EH (cell line): ENCODE data around the gene TRAPPC10.

Experiments
- DNase-seq: peaks from one replicate; pipeline ENCODE4 v3.0.0-alpha.2; 2015; ENCODE audit warnings: low read depth

The TRAPPC10 gene

DNA sequence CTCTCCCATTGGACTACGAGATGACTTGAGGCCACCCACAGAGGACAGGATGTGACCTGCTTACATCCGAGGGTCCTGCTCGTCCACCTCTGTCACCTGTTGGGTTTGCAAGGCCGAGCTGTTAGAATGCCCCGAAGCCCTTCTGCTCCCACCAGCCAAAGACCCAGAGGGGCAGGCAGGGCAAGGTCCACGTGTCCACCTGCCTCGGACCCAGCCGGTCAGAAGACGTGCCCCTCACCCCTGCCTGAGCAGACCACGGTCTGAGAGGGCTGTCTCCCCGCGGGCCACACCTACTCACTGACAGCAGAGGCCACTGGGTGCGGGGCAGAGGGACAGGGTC is 30.3 kb upstream of the TRAPPC10 start:
- DNase-seq: no peak

DNA sequence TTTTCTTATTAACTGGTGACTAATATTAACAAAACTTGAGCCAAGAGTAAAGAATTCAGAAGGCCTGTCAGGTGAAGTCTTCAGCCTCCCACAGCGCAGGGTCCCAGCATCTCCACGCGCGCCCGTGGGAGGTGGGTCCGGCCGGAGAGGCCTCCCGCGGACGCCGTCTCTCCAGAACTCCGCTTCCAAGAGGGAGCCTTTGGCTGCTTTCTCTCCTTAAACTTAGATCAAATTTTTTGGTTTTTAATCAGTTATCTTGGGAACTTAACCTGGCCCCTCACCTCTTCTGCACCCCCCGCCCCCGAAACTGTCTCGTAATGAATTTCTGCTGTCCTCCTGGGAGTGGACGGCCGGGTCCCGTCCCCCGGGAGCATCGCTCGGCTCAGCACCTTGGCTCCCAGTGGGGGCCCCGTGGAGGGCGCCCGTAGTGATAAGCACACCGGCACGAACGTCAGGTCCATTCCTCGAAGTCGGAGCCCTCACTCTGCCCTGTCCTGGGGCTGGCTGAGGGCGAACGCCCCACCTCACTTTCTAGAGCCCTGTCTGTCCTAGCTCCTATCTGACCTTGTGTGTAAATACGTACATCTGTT is 29.5 kb upstream of the TRAPPC10 start:
- no peak for DNase-seq

DNA sequence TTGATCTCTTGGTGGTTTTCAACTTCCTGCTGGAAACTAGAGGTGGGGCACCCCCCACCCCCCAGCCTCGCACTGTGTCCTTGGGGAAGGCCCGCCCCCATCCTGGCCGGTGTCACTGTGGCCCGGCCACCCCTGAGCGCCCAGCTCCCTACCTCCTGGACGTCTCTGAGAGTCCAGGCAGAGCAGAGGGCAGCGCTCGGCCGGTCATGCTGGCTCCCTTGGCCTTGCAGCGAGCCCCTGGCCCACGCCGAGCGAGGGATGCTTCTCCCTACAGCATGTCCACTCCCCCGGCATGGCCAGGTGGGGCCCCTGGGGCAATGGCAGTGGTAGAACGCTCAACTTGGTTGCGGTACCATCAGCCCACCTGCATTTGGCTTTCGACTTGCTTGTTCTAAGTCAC is 28.7 kb upstream of the TRAPPC10 start:
- no peak for DNase-seq

DNA sequence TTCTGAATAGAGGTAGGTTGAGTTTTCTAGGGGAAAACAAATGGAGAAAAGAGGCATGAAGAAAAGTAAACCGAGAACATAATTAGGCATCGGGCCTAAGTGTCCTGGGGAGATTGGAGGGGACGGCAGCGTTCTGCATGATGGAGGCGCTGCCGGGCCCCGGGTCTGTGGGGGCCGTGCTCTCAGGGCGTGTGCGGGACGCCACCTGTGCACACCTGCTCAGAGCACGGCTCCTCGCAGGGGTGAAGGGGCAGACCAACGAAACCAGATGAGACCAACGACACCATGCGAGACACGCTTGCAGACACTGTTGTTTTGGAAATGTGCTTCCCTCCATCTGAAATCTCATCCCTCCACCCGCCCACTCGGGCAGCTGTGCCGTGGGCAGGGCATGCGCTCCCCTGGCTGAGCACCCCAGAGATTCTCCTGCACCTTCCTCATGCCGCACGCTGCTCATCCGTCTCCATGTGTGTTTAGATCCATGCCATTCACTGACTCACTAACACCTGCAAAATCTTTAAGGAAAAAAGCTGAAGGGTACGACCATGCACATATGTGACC is 28.2 kb upstream of the TRAPPC10 start:
- DNase-seq: no peak

DNA sequence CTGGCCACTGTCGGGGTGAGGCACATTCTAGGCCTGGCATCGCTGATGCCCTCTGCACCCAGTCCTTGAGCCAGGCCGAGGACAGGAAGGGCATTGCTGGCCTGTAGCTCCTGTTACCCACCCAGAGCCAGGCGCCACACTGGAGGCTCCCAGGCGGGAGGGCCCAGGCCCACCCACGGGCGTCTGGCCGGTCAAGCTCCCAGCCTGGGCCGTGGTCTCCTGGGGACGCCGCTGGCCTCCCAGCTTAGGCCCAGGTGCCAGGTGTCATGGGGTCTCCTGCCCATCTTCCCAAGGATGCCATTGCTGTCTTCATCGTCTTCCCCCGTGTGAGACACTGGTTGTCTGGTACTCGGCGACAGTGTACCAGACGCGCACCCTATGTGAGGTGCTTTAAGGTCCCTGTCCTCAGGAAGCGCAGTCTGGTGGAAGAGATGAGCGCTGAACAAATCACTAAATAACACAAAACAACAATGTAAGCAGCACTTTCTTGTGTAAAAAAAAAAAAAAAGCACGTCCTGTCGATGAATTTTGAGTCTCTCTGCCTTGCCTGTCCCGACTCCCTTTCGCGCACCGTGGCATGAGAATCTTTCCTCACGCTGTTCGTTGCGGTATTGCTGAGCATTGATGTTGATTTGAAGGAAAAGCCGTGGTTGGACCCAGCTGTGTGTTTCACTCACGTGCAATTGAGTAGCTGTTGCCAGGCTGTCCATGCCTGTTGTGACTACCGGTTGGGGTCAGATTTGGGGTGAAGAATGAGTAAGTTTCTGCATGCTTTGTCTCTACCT is 27.0 kb upstream of the TRAPPC10 start:
- DNase-seq: no peak

DNA sequence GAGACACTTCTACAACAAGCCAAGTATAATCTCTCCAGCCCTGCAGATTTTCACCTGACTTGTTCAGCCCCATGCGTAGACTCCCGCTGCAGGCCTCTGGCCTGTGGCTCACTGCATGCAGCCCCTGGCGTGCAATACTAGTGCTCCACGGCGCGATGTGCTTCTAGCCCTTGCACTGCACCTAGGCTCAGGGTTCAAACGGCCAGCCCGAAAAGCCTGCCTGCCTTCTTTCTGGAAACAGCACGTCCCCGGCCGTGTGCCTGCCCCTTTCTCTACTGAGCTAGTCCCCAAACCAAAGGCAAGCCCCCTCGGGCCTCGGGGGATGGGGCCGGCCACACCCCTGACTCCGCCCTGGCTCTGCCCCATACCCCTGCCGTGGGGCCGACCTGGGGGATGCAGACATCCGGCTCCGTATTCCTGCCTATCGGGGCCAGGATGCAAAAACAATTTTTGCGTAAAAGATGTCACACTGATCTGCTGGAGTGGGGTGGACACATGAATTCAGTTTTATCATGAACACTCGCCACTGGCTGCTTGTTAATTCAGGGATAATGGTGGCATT is 26.3 kb upstream of the TRAPPC10 start:
- DNase-seq: no peak

DNA sequence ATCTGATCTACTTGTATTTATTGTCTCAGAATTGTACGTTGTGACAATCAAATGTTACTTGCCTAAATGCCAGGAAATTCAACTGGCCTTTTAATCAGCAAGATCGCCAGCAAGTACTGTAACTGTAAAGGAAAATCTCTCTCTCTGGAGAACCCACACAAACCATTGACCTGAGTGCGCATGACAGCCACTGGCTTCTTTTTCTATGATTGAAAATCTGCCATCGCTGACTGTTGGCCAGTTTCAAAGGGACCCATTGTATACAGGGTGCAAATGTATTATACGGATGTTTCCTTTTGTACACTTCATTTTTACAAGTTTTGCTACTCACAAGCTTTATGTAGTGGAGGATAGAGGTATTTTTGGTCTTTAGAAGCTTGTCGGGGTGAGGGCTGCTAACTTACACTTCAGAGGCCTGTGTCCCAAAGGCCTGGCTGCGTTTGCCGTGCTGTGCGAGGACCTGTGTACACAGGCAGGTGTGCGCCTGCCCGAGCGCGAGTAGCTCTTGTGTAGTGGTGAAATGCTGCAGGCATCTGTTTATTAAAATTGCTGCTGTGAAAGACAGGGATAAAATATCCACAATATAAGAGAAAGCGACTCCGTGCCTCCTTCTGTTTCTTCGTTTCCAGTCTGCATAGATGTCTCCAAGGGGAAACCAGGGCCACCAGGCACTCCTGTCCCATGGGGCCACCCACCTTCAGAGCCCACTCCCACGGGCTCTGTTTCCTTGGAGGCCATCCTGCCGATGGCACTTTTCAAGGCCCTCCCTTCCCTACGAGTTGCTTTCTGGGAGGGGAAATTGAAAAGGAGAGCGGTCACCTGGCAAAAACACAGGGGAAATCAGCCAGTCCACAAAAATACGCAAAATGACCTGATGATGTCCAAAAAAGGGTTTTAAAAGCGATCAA is 25.3 kb upstream of the TRAPPC10 start:
- DNase-seq: no peak

DNA sequence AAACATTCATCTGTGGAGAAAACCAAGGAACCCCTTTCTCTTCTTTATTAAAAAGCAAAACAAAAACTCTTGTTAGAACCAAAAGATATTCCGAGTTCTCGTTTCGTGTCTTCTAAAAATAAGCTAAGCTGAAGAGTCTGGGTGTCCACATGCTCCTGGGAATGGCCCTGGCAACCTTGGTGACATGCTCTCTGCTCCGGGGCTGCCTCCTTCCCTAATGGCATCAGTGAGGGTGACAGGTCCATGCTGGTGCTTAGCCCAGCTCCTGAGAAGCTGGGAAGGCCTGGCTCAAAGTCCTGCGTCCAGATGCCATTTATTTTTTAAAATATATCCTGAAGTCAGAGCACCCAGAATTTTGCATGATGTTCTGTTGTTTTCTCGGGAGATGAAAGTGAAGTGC is 24.6 kb upstream of the TRAPPC10 start:
- no peak for DNase-seq

DNA sequence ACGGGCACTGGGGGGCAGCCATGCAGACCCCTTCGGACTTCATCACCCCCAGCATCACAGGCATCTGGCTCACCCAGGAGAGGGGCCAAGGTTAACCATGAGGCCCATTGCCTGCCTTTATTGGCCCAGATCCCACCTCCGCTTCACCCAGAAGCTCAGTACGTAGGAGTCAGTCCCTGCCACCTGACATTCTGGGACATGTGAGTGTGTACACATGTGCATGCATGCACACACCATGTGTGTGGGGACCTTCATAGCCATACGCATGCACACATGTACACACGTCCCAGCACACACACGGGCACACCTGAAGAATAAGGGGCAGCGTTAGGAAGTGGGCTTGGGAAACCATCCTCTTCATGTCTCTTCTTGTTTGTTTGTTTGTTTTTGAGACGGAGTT is 24.1 kb upstream of the TRAPPC10 start:
- no peak for DNase-seq

DNA sequence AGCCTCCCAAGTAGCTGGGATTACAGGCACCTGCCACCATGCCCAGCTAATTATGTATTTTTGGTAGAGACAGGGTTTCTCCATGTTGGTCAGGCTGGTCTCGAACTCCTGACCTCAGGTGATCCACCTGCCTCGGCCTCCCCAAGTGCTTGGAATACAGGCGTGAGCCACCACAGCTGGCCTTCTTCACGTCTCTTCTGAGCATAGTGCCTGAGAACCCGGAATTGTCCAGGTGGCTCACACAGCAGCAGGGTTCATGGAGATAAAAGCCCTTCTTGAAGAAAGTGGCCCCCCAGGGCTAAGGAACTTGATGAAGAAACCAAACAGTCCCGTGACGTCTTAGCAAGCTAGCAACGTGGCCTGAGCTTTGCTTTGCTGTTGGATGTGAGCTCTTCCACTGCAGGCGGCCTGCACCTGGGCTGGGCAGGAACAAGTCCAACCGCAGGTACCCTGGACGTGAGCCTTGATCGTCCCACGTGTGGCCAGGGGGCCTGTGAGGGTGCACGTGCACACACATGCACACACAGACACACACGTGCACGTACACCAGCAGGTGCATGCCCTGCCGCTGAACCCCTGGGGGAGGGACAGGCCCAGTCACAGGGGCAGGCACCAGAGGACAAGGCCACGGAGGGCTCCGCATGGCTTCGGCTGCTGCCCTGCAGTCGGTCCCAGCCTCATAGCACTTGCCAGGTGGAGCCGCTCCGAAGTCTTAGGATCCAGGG is 23.4 kb upstream of the TRAPPC10 start:
- no peak for DNase-seq

DNA sequence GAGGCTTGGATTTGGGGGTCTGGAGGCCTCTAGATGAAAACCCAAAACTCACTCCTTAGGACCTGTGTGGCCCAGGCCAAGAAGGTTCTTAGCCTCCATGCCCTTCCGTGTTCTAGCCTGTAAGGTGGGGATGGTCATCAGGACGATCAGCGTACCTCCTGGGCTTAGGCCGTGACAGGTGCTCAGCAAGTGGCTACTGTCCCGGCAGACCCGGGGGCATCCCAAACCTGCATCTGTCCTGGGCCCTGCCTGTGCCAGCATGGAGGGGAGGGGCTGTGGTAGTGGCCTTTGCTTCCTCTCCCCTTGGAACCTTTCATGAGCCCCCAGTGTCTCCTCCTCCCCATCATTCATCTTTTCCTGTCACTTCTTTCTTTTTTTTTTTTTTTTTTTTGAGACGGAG is 22.7 kb upstream of the TRAPPC10 start:
- DNase-seq: no peak

DNA sequence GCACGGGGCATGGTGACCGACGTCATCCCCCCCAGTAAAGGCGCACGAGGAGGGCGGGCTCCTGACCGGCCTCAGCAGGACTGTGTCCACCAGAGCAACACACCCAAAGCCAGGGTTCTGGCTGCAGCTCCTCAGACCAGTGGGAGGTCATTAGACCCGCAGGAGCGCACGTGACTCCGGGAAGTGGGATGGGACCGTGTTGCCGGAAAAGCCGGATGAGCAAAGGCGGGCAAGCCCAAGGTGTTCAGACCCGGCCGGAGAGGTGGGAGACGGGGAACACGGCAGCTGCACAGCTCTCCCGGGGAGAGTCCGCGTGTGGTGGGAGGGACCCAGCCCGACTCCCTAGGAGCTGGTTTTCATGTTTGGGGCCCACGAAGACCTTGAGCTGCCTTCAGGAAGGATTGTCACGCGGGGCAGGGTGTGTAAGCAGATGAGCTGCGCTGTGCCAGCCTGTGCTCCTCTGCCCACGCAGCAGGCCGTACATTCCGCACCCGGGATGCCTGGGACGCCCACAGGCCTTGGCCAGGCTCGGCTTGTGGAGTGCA is 20.6 kb upstream of the TRAPPC10 start:
- no peak for DNase-seq

DNA sequence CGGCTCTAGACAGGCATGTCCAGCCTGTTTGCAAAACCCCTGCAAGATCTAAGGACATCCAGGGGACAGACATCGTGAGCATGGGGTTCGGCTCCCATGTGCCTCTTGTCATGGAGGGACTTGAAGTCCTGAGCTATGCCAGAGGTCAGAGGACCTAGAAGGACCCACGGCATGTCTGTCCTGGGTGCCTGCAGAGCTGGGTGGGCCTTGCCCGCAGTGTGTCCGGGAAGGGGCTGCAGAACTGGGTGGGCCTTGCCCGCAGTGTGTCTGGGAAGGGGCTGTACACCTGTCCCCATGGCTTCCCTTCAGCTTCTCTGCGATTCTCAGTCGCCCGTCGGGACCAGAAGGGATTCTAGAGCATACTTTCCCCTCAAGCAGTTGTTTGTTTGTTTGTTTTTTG is 20.0 kb upstream of the TRAPPC10 start:
- DNase-seq: no peak

DNA sequence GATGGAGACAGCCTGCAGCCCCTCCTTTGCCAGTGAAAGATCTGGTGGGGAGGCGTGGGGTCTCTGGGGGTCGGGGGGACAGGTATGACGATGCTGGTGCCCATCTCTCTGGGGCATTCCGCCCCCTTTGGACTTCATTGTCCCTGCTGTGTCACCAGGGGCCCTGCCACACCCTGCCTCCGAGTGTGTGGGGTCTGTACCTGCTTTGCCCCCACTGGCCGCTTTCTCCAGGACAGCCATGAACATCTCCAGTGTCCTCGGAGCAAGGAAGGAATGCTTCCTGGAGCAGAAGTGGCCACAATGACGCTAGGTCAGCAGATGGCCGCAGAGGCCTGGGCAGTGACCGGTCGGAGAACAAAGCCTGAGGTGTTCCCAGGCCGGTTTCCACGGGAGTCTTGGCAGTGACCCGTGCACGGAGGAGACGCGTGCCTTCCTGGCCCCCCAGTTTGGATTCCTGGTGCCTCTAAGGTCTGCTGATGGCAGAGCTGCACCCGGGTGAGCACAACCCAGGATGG is 18.6 kb upstream of the TRAPPC10 start:
- no peak for DNase-seq

DNA sequence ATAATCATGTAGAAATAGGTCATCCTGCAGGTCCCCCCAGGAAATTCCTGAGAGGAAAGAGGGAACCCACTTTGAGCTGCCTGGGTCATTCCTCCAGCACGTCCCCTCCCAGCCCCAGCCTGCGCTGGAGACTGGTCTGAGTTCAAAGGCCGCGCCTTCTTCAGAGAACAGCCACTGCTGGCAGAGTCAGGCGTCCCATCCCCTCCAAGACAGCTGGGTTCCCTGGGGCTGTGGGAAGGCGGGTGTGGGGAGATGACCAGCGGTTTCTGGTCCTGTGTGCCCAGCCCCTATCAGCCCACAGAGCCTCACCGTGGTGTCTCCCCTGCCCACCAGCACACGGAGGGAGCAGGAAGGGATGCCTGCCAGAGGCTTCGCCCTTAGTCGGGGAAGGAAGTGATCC is 18.0 kb upstream of the TRAPPC10 start:
- no peak for DNase-seq

DNA sequence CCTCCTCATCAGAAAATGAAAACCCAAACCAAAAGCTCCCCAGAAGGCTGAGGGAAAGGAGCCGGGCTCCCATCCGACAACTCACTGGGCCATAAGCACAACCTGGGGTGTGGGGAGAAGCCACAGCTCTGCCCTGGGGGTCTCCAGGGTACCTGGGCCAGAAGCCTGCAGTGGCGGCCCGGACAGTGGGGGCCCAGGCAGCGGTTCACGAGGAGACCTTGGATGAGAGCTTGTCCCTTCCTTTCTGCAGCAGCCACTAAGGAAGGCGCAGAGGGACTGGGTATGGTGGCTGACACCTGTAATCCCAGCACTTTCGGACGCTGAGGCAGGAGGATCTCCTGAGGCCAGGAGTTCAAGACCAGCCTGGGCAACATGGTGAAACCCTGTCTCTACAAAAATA is 17.5 kb upstream of the TRAPPC10 start:
- no peak for DNase-seq

DNA sequence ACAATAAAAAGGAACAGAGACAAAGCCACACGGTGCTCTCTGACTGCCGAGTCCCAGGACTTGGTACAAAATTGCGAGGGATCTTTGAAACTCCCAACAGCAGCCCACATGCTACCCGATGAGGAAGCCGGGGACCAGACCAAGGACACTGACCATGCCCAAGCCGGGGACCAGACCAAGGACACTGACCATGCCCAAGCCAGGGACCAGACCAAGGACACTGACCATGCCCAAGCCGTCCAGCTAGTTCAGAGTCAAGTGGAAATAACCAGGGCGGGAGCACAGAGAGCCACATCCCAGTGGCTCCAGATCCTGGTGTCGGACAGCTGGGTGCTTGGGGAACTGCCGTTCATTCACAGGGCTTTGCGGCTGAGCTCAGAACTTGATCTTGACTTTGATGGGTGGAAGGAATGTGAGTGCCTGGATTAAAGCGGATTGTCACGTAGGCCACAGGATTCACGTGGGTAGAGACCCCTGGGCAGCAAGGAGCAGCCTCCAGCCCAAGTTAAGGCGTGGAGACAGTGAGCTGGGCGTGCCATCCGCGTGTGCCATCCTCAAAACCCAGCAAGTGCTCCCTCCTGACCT is 16.5 kb upstream of the TRAPPC10 start:
- no peak for DNase-seq

DNA sequence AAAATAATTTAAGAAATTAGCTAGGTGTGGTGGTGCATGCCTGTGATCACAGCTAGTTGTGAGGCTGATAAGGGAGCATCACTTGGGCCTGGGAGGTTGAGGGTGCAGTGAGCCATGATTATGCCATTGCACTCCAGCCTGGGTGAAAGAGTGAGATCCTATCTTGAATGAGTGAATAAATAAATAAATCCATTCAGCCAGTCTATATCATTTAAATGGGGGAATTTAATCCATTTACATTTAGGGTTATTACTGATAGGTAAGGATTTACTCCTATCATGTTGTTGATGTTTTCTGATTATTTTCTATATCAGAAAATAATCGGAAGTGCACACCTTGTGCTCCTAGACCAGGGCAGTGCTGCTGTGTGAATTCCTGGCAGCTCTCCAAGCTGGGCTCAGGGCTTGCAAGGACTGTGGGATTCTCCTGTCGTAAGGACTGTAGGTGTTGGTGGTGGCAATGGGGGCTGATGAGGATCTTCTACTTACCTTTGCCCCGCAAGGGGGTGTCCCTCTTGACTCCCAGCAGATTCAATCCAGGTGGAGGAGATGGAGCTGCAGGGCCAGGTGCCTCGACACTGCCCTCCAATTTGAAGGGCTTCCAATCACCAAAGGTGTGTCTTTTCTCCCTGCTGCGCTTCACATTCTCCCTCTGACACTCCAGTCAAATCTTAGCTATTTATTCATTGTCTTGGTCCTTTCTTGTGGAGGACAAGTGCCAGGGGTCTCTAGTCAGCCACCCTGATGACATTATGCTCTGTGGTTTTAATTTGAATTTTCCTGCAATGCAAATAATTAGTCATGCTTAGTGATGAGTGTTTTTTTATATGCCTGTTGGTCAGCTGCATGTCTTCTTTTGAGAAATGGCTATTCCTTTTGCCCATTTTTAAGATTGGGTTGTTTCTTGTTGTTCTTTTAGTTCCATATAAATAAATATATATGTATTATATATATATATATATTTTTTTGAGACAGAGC is 14.1 kb upstream of the TRAPPC10 start:
- peak; percentile 25 for DNase-seq

DNA sequence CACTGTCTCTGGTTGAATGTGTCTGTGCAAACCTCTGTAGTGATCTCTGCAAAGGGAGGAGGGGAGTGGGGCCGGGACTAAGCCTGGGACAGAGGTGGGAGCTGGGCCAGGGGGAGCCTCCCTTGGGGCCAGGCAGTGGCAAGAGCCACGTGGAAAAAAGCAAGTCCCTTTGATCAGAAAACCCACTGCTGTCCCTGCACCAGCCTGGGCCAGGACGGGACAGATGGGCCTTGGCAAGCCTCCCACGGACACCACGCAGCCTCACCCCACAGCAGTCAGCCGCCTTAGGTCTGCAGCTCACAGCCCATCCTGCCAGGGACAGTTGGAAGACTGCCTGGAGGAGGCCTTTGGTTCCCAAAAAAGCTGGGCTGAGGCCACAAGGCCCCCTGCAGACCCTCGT is 11.7 kb upstream of the TRAPPC10 start:
- no peak for DNase-seq

DNA sequence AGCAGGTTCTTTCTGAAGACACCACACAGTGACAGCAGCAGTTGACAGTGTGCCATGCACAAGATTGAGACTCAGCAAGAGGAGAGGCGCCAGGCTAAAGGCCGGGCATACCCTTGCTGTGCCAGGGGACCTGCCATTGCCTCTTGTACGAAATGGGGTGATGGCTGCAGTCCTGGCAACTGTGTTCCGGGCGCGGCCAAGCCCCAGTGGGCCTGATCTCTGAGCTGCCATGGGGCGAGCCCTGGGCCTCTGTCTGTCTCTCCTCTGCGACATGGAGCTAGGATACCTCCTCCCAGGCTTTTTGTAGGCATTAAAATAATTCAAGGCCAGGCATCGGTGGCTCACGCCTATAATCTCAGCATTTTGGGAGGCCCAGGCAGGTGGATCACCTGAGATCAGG is 9.6 kb upstream of the TRAPPC10 start:
- DNase-seq: no peak
